ENCODE measurements around the gene NKX6-1. TPM values are rescaled to one million over a fixed set of nuclear protein-coding genes. Genes with fewer than 3 reads are reported as not detected.

The NKX6-1 gene
- polyA plus RNA-seq, 4 donors: 0.07 to 0.14 (median 0.13) TPM; not detected in 1

DNA sequence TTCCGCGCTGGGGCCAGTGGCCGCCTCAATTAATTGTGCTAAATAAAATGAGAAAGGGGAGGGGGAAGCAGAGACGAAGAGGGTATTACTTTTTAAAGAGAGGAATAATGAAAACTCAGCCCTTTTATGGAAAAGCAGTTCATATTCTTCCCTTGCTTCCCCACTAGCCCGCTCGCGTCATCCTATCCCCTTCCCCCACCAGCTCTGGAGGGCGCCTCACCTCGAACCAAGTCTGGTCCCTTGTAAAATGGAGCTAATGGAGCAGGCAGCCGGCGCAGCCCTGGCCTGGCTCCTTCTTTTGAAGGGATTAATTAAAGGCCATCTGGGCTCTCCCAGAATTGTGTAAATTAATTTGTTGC lies 511 bp upstream of the NKX6-1 start:
- DNase-seq (ENCODE audit: low read depth in 4 of 4, low spot score in 3 of 4): no peak

DNA sequence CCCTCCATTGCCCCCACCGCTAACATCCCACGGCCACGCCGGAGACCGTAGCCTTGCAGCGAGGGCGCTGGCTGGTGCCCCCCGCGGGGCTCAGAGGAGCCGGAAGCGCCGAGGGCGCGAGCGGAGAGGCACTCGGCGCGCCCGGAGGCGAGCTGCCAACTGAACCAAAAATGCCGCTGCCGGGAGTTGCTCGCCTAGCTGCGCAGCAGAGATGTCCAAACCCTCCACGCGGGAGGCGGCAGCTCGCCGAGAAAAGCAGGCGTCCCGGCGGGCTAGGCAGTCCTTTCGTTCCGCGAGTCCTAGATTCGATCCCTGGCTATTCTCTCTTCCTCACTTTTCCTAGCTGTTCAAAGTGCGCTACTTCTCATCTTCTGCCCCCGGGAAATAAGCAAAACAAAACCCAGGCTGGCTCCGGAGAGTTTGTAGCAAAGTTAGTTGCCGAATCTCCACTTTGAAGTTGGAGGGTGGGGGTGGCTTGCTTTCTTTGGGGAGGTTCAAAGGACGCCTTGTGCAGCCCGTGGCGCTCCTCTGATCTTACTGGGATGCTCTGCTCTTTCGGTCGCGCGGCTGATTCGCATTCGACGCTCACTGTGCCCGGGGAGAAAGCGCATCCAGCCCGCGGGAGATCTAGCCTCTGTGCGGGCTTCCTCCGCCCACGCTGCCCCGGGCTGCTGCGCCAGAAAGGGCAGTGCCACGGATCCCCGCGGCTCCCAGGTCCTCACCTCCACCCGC lies 723 bp downstream of the NKX6-1 start:
- no peak for DNase-seq (ENCODE audit: low read depth in 4 of 4, low spot score in 3 of 4)

- DNase-seq (ENCODE audit: low read depth in 4 of 4, low spot score in 3 of 4): no peak
Measured at GRCh38 chr4:84497504-84498202, 1.4 kb downstream of the NKX6-1 start.

GRCh38 chr4:84496706-84497503 lies 2.2 kb downstream of the NKX6-1 start:
- no peak for DNase-seq (ENCODE audit: low read depth in 4 of 4, low spot score in 3 of 4)

- no peak for DNase-seq (ENCODE audit: low read depth in 4 of 4, low spot score in 3 of 4)
Measured at GRCh38 chr4:84496331-84496705, 2.8 kb downstream of the NKX6-1 start.

DNA sequence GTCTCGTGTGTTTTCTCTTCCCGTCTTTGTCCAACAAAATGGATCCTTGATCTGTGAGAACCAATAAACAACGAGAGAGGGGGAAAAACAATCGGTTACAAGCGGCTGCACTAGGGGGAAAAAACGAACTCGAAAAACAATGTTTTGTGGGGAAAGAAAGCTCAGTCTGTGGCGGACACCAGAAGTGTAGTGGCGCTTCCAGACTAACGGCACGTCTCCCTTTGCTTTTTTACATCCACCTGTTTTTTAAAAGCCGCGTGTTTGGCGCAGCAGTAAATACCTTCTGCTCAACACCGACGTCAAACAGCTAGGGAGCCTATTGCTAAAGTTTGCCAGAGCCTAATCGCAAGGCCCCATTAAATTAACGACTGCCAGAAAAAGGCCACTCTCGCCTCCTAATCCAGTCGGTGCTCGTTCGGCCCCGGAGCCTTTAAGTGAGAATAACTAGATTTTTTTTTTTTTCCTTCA lies 3.3 kb downstream of the NKX6-1 start:
- DNase-seq (ENCODE audit: low read depth in 4 of 4, low spot score in 3 of 4): no peak

DNA sequence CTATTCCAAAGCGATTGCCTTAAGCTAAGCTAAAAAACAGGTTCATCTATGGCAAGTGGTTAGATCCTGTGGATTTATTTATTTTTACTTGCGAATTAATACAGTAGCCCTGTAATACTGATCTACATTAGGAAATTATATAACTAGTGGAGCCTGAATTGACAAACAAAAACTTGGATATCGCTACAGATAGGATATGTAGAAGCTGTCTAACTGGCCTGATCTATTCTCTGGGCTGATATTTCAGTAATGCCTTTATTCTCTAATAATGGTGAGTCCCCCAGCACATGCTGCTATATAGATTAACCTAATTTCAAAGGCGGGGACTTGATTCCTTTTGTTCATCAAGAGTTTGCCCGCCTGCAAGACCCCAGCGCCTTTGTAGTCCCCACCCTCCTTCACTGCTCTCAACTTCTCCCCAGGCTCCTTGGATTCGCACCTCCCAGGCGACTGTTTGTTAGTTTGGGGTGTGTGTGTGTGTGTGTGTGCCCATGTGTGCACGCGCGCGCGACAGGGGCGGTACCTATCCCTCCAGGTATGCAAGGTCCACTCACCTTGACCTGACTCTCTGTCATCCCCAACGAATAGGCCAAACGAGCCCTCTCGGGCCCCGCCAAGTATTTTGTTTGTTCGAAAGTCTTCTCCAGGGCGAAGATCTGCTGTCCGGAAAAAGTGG lies 3.8 kb downstream of the NKX6-1 start:
- DNase-seq (ENCODE audit: low read depth in 4 of 4, low spot score in 3 of 4): no peak

GRCh38 chr4:84494531-84494930 lies 4.6 kb downstream of the NKX6-1 start:
- no peak for DNase-seq (ENCODE audit: low read depth in 4 of 4, low spot score in 3 of 4)

DNA sequence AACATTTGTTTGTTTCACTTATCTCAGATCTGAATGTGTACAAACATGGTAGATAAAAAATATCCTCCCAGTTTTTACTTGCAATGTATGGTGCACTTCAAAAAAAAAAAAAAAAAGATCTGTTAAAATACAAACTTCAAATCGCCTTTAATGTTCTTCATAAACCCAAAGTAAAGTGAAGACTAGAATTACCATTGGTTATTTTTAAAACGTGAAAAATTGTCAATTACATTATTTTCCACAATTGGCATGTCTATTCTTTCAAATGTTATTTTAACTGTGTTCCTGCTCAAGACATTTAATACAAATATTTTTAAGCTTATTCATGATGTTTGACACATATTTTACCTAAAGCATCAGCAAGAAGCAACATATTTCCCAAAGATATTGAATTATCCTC lies 5.0 kb downstream of the NKX6-1 start:
- DNase-seq (ENCODE audit: low read depth in 4 of 4, low spot score in 3 of 4): no peak

DNA sequence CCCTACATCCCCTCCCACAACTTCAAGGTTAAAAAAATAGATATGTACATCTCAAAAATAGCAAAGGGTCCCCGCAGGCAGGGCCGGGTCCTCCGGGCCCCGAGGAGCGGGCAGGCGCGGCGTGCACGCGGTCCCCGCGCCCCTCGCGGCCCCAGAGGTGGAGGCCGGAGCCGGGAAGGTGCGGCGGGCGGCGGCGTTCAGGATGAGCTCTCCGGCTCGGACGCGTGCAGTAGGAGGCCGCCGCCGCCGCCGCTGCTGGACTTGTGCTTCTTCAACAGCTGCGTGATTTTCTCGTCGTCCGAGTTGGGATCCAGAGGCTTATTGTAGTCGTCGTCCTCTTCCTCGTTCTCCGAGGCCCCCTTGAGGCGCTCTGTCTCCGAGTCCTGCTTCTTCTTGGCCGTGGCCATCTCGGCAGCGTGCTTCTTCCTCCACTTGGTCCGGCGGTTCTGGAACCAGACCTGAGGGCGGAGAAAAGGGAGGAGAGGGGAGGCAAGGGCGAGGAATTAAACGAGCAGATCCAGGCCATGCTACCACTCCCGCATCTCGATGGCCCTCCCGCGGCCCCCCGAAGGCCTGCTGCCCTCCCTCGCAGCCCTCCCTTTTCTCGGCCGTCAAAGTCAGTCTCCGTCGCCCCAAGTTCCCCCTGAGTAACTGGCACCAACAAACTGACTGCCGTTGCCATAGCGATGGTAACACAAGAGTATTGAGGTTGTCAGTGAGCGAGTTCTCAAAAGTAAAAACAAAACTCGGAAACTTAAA lies 5.8 kb downstream of the NKX6-1 start:
- DNase-seq (ENCODE audit: low read depth in 4 of 4, low spot score in 3 of 4): peak in 1 of 4 donors; percentile 57

- DNase-seq (ENCODE audit: low read depth in 4 of 4, low spot score in 3 of 4): no peak
Measured at GRCh38 chr4:84492737-84493091, 6.4 kb downstream of the NKX6-1 start.

GRCh38 chr4:84492290-84492689 lies 6.8 kb downstream of the NKX6-1 start:
- DNase-seq (ENCODE audit: low read depth in 4 of 4, low spot score in 3 of 4): no peak

DNA sequence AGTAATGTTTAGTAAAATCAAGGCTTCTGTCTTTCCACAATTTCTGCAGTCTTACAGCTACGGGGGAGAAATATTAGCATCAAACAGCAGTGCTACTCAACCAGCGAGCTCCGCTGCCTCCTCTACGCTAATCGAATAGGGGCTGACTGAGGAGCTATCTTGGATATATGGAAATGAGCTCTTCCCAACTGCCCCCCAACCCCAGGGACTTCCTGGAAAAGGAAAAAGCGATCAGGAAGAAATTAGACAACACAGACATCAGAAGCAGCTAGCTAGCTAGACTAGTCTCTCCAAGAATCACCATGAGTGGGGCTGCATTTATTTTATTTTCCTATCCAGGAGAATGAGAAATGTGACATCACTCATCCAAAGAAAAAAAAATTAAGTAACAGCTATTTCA lies 7.6 kb downstream of the NKX6-1 start:
- DNase-seq (ENCODE audit: low read depth in 4 of 4, low spot score in 3 of 4): no peak

DNA sequence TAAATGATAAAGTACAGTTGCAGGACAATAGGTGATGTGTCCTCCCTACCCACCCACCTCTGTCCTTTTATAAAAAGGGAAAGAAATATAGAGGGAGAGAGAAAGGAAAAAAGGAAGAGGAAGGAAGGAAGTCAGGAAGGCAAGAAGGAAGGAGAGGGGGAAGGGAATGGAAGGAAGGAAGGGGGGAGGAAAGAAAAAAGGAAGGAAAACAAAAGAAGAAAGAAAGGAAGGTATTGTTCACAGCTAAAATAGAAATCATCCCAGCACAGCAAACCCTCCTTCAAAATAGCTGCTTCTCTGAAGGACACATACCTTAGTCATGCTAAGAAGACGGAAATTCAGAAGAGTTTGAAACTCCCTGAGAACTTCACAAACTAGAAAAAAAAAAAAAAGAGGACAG lies 8.4 kb downstream of the NKX6-1 start:
- DNase-seq (ENCODE audit: low read depth in 4 of 4, low spot score in 3 of 4): no peak

- no peak for DNase-seq (ENCODE audit: low read depth in 4 of 4, low spot score in 3 of 4)
Measured at GRCh38 chr4:84484236-84484635, 14.9 kb downstream of the NKX6-1 start.

GRCh38 chr4:84483688-84484087 lies 15.4 kb downstream of the NKX6-1 start:
- no peak for DNase-seq (ENCODE audit: low read depth in 4 of 4, low spot score in 3 of 4)

DNA sequence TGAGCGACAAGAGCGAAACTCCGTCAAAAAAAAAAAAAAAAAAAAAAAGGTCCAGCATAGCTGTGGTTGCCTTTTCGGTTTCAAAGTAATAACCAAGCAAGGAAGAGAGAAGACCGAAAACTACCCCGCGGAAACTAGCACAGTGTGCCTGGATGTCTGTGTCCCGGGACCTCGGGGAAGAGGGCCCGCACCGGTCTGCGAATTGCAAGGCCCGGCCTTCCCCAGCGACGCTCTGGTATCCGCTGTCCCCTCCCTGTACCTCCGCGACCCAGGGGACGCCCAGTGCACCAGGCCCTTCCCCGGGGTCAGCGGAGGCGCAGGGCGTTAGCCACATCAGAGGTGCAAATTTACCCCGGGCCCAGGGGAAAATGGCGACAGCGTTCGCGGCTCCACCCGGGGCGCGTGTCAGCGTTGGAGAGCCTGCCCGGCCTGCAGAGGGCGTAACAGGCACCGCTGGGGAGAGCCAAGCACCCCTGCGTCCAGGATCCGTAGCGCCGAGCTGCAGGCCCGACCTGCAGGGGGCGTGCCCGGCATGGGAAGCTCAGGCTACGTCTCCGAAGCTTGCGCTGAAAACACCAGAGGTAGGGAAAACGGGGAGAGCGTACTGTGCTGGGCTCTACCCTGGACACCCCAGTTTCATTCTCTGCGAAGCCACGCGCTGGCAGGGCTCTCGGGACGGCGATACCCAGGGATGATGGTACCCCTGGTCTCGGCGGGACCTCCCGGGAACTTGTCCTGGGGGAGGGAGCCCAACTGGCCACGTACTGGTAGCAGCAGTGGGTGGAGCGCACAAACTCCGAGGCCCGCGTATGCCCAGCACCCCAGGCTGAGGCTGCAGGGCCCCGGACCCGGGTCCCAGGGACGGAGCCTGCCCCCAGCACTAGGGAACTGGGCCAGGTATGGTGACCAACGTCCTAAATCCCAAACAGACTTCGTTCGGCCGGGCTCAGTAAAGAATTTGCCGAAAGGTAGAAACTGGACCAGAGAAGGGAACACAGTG lies 16.2 kb downstream of the NKX6-1 start:
- DNase-seq (ENCODE audit: low read depth in 4 of 4, low spot score in 3 of 4): no peak

GRCh38 chr4:84481860-84482245 lies 17.2 kb downstream of the NKX6-1 start:
- DNase-seq (ENCODE audit: low read depth in 4 of 4, low spot score in 3 of 4): no peak
